ACC112 (cell line): ENCODE measurements around the gene ST8SIA1.

Experiments used
- H2AFZ ChIP-seq: fragments of 200-600 bp; sonication (generic); one replicate; pipeline ENCODE4 v1.6.0; 2017; ENCODE audit warnings: antibody characterized with exemption, low read length; ENCODE audit not compliant: unreplicated experiment
- H3K27ac ChIP-seq: fragments of 200-600 bp; sonication (generic); 2 replicates; pipeline ENCODE4 v1.5.1; 2014; ENCODE audit warnings: low read depth, mild to moderate bottlenecking, antibody characterized with exemption, low read length, moderate library complexity
- H3K27me3 ChIP-seq: fragments of 200-600 bp; sonication (generic); 2 replicates; pipeline ENCODE4 v1.6.1; 2014; ENCODE audit warnings: mild to moderate bottlenecking, antibody characterized with exemption, low read length, moderate library complexity, mixed read lengths; ENCODE audit not compliant: insufficient read depth
- H3K36me3 ChIP-seq: fragments of 200-600 bp; sonication (generic); 2 replicates; pipeline ENCODE4 v1.6.1; 2016; ENCODE audit warnings: mild to moderate bottlenecking, antibody characterized with exemption, low read length, moderate library complexity, mixed read lengths; ENCODE audit not compliant: insufficient read depth
- H3K4me1 ChIP-seq: fragments of 200-600 bp; sonication (generic); one replicate; pipeline ENCODE4 v1.6.1; 2016; ENCODE audit warnings: low read length, mixed read lengths; ENCODE audit not compliant: insufficient read depth, unreplicated experiment, control insufficient read depth
- H3K4me3 ChIP-seq: fragments of 200-600 bp; sonication (generic); 2 replicates; pipeline ENCODE4 v1.5.1; 2014; ENCODE audit warnings: mild to moderate bottlenecking, low read depth, low read length
- H3K79me2 ChIP-seq: fragments of 200-600 bp; sonication (generic); one replicate; pipeline ENCODE4 v1.6.0; 2016; ENCODE audit warnings: low read length; ENCODE audit not compliant: control insufficient read depth, unreplicated experiment, insufficient read depth

Gene ST8SIA1

GRCh38 chr12:22264380-22264779 lies 70.1 kb downstream of the ST8SIA1 start:
- Histone ChIP-seq H3K79me2 (no peaks in the 10 kb centered on the region), H3K4me1 (no peaks in the 10 kb centered on the region), H3K36me3 (no peaks in the 10 kb centered on the region), H3K27ac (no peak overlapping the region), H3K27me3 (no peaks in the 10 kb centered on the region), H2AFZ (no peak overlapping the region), H3K4me3 (no peak overlapping the region)

GRCh38 chr12:22262309-22262708 lies 72.2 kb downstream of the ST8SIA1 start:
- no peaks in the 10 kb centered on the region for H3K4me1 ChIP-seq
- H3K79me2 ChIP-seq = no peaks in the 10 kb centered on the region
- H3K27ac ChIP-seq = no peak overlapping the region
- H3K4me3 ChIP-seq = no peak overlapping the region
- no peak overlapping the region for H2AFZ ChIP-seq
- H3K27me3 ChIP-seq = peaks cover 10% of the 10 kb centered on the region; the same call in 1 of the 2 replicates
- H3K36me3 ChIP-seq = no peaks in the 10 kb centered on the region

DNA sequence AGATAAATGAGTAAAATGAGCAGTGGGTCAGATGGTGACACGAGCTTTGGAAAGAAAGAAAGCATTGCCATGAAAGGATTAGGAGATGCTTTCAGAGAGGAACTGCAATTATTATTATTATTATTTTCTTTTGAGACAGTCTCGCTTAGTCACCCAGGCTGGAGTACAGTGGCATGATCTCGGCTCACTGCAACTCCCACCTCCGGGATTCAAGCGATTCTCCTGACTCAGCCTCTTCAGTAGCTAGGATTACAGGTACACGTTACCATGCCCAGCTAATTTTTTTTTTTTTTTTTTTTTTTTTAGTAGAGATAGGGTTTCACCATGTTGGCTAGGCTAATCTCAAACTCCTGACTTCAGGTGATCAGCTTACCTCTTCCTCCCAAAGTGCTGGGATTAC lies 77.4 kb downstream of the ST8SIA1 start:
- Histone ChIP-seq H2AFZ (no peak overlapping the region), H3K4me3 (no peak overlapping the region), H3K27ac (no peak overlapping the region), H3K27me3 (peaks cover 44% of the 10 kb centered on the region), H3K79me2 (no peaks in the 10 kb centered on the region), H3K36me3 (no peaks in the 10 kb centered on the region), H3K4me1 (no peaks in the 10 kb centered on the region)

DNA sequence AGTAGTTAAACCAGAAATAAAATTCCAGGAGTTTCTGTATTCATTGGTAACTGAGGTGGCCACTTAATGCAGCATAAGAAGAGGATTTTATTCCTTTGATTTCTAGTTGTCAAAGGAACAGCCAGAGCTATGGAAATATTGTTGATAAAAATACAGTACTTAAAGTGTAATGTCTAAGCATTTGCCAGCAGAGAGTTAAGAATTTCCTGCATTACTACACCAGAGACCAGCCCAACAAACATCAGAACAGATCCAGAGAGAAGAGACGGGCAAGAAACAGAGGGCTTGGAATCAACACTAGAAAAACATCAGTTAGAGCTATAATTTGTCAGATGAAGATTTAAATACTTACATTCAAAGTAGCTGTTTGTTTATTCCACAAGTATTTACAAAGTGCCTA lies 77.9 kb downstream of the ST8SIA1 start:
- Histone ChIP-seq H2AFZ (no peak overlapping the region), H3K4me3 (no peak overlapping the region), H3K79me2 (no peaks in the 10 kb centered on the region), H3K27me3 (peaks cover 44% of the 10 kb centered on the region), H3K36me3 (no peaks in the 10 kb centered on the region), H3K27ac (no peak overlapping the region), H3K4me1 (no peaks in the 10 kb centered on the region)

DNA sequence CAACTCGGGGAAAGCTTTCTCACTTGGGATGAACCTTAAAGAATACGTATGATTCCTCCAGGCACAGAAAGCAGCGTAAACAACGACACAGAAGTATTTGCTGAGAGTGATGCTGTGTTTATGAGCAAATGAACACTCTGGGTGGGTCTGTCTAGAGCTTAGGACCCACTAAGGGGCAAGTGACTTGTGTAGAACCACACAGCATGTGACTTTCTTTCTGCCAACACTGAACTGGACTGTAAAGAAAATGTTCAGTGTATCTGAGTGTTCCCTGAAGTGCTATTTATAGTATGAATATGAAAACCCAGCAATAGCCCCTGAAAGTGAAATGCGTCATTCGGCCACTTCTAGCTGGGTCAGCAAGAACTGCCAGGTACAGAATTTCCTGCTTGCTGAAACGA lies 78.5 kb downstream of the ST8SIA1 start:
- Histone ChIP-seq H3K27me3 (peaks cover 49% of the 10 kb centered on the region), H2AFZ (no peak overlapping the region), H3K36me3 (no peaks in the 10 kb centered on the region), H3K79me2 (no peaks in the 10 kb centered on the region), H3K27ac (no peak overlapping the region), H3K4me3 (no peak overlapping the region), H3K4me1 (no peaks in the 10 kb centered on the region)

DNA sequence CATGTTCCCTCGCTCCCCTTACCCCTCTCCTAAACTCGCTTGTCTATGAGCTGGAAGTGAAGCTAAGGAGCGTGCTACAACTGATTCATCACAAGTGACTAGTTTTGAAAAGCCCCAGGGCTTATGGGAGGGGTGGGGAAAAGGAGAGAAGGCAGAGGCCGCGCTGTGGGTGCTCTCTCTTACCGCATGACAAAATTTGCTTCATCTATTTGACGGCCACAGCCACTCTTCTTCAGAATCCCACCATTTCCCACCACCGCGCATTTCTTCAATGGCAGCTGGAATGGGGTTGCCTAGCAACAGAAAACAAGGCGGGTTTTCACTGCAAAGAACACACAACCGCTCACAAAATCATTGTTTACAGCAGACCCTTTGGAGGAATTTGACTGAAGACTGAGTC lies 79.4 kb downstream of the ST8SIA1 start:
- Histone ChIP-seq H3K79me2 (no peaks in the 10 kb centered on the region), H3K4me1 (no peaks in the 10 kb centered on the region), H3K27me3 (peaks cover 57% of the 10 kb centered on the region), H3K36me3 (no peaks in the 10 kb centered on the region), H3K4me3 (no peak overlapping the region), H2AFZ (no peak overlapping the region), H3K27ac (no peak overlapping the region)

DNA sequence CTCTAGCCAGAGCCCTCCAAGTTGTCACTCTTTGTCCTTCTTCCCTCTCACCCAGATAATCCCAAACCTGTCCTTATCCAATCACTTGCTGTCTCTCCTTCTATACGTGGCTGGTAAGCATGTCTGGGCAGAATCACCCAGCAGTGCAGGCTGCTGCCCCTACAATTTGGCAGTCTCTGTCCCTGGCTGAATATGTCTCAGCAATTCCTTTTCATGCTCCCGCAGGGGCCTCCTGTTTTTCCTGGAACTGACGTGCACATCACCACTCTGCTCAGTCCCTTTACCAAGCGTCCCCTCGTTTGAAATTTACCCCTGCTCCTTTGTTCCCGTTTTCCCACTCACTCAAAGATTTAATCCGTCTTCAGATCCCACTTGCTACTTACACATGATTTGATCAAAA lies 80.0 kb downstream of the ST8SIA1 start:
- Histone ChIP-seq H3K36me3 (no peaks in the 10 kb centered on the region), H3K79me2 (no peaks in the 10 kb centered on the region), H3K27ac (no peak overlapping the region), H3K4me3 (no peak overlapping the region), H3K4me1 (no peaks in the 10 kb centered on the region), H3K27me3 (peaks cover 57% of the 10 kb centered on the region), H2AFZ (no peak overlapping the region)

DNA sequence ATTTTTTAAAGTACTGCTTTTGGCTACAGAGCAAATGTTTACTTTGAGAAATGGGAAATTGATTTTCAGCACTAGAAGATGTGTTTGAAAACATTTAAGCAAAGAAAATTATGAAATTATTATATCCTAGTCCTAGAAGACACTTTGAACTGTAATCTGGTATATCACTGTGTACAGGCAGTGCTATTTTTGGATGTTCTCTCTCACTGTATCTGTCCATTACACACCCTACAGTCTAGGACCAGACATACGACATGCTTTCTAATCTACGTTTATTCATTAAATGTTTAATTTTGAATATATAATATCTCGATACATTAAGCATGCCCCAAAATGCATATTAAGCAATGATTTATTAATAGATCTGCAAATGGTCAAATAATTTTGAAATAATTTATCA lies 82.5 kb downstream of the ST8SIA1 start:
- Histone ChIP-seq H3K4me1 (no peaks in the 10 kb centered on the region), H2AFZ (no peak overlapping the region), H3K36me3 (no peaks in the 10 kb centered on the region), H3K27ac (no peak overlapping the region), H3K4me3 (no peak overlapping the region), H3K27me3 (peaks cover 46% of the 10 kb centered on the region), H3K79me2 (no peaks in the 10 kb centered on the region)

DNA sequence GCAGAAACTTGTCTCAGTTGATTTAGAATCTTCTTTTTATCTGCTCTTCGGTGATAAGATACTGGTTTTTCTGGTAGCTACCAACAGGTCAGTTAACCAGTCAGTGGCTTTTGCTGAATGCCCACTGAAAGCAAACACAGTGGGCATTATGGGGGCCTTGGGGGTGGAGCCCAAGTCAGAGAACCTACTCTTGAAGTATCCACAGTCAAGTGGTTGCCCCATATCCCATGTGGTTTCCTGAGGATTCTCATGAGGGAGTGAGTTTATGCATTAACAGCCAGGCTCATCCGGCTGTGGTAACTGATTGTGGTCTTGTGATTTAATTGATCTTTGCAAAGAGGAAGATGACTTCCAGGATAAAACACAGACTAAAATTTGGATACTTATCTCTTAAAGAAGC lies 83.7 kb downstream of the ST8SIA1 start:
- Histone ChIP-seq H3K4me3 (no peak overlapping the region), H3K36me3 (no peaks in the 10 kb centered on the region), H2AFZ (no peak overlapping the region), H3K79me2 (no peaks in the 10 kb centered on the region), H3K27me3 (peaks cover 41% of the 10 kb centered on the region), H3K4me1 (no peaks in the 10 kb centered on the region), H3K27ac (no peak overlapping the region)

DNA sequence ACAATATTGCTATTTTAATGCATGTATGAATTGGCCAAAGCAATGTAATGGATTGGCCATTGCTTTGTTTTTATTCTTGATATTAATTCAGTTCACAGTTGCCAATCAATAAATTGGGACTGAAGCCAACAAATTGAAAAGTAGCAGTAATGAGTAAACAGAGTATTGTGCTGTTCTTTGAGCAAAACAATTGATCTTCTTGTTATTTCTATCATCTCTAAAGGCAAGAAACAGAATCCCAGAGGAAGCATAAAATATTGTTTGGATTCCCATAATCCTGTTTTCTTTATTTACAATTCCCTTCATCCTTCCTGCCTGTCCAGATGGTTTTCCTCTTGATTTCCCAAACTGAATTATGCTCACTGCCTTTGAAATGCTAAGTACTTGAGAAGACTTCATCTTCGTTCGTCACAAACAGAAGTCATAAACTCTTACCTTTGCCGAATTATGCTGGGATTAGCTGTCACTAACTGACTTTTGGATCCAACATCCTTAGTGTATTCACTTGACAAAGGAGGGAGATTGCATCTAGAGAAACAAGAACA lies 85.9 kb downstream of the ST8SIA1 start:
- no peaks in the 10 kb centered on the region for H3K4me1 ChIP-seq
- H3K79me2 ChIP-seq = no peaks in the 10 kb centered on the region
- no peak overlapping the region for H3K27ac ChIP-seq
- H3K36me3 ChIP-seq = no peaks in the 10 kb centered on the region
- no peak overlapping the region for H3K4me3 ChIP-seq
- no peak overlapping the region for H2AFZ ChIP-seq
- H3K27me3 ChIP-seq = peaks cover 20% of the 10 kb centered on the region; the same call in 1 of the 2 replicates

DNA sequence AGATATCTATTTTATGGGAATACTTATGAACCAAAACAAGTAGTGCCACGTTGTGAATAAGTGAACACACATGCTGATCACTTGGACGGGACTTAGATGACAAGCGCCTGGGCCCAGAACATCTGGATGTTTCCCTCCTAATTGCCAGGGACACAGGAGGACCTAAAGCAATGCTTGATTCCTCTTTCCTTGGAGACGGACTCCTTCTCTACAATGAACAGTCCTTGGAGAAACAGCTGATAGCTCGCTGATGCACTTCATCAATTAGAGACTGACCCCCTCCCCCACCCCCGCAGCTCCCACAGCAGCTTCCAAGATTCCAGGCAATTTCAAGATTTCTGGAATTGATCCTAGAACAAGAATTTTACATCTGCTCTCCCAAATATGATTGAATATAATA lies 86.4 kb downstream of the ST8SIA1 start:
- H3K4me3 ChIP-seq = no peak overlapping the region
- H3K4me1 ChIP-seq = no peaks in the 10 kb centered on the region
- no peaks in the 10 kb centered on the region for H3K36me3 ChIP-seq
- H3K79me2 ChIP-seq = no peaks in the 10 kb centered on the region
- H3K27me3 ChIP-seq = peaks cover 15% of the 10 kb centered on the region; the same call in 1 of the 2 replicates
- no peak overlapping the region for H2AFZ ChIP-seq
- H3K27ac ChIP-seq = no peak overlapping the region
